Medulla oblongata (tissue), 1 donor: ENCODE measurements around the gene GNAT3.

Experiments
- DNase-seq: peaks from one replicate; pipeline ENCODE4 v3.0.0-alpha.2; 2015; ENCODE audit errors: extremely low spot score

Gene GNAT3

DNA sequence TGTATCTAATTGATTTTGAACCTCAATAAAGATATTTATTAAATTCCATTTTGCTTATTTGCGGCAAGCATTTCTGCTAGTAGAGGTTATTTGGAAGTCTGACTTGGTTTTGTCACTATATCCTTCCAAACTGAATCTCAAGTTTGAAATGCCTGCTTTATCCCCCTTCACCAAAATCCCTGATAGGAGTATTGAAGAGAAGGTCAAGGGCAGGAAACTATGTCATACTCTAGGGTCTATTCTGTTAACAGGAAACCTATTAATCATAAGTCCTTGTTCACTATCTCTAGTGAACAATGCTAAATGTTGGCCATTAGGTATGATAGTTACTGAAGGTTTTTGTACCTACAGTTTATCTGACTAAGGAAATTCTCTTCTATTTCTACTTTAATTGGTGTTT is 11.5 kb downstream of the GNAT3 start:
- DNase-seq: no peak

DNA sequence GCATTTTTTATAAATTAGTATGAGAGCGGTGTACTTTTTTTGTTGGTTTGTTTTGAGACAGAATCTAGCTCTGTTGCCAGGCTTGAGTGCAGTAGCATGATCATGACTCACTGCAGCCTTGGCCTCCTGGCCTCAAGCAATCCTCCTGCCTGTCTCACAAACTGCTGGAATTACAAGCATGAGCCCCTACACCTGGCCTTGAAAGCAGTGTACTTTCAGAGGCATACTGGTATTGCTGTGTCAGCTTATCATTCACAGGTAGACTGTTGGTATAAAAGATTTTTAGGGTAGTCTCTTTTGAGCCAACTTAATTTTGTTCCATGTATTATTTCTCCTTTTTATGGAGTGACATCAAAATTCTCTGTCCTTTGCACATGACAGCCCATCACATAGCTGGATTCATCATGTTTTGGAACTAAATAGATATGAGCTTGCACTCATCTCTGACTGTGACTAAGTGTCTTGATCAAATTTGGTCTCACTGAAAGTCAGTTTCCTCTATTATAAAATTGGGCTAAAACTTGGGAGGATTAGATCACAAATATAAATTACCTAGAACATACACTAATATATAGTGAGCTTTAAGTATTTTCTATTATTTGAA is 12.4 kb downstream of the GNAT3 start:
- no peak for DNase-seq

DNA sequence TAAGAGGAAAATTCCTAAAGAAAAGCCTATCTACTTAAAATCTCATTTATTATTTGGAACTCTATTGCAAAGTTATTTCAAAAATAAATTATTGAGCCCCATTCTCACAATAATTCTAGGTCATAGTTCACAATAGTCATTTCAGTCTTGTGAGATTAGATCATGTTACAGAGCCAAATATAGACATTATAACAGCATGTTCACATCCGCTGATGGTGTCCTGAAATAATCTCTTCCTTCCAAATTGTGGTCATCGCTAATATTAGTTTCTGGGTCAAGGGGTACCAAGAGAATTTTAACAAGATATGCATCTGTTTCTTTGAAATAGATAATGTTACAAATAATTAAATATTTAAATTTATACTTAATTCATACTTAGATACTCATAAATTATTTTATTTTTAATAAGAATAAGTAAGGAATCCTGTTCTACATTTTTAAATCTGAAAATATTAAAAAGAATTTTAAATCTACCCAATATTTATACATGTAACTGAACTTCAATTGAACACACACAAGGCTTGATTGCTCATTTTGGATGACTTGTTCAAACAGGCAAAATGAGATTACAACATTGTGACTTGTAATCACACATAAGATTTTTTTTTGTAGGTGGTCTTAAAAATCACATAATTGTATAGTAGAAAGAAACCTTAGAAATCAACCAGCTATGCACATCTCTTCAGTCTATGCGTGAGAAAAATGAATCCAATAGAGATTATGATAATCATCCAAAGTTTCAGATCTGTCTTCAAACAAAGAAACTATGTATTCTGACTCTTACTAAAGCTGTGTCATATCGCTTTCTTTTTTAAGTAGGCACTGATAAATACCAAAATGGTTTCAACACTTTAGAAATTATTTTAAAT is 13.1 kb downstream of the GNAT3 start:
- no peak for DNase-seq

DNA sequence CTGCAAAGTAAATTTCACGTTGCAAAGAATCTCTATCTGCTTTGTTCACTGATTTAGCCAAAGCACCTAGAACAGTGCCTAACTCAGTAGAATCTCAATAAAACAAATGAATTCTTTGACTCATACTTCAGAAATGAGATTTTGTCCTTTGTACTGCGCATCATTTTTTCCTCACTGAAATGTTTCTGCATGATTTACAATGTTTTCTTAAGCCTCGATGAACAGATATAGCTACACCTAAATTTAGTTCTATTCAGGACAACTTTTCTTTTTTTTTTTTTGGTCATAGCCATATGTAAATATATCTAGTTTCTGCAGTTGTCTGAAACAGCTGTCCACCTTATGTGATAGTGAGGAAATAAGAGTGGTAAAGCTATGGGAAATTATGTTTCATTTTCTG is 15.3 kb downstream of the GNAT3 start:
- no peak for DNase-seq

DNA sequence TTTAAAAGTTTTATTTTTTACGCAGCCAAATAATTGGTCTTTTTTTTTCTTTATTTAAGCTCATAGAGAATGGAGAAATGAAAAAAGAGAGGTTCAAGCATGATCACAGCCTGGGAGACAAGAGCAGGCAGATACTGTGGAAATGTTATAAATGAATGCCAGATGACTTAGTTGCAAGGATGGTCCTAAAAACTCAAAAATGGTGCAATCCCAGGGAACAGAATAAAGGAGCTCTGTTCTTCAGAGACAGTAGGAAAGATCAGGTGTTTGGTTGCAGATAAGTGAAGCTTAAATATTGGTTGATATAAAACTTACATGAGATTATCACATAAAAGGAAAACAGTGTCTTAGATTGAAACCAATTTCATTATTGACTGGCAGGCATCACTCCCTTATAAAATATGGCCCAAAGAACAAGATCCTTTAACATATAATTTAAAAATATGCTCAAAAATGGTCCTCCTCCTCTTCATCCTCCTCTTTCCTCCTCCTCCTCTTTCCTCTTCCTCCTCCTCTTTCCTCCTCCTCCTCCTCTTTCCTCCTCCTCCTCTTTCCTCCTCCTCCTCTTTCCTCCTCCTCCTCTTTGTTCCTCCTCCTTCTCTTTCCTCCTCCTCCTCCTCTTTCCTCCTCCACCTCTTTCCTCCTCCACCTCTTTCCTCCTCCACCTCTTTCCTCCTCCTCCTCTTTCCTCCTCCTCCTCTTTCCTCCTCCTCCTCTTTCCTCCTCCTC is 18.6 kb downstream of the GNAT3 start:
- no peak for DNase-seq

DNA sequence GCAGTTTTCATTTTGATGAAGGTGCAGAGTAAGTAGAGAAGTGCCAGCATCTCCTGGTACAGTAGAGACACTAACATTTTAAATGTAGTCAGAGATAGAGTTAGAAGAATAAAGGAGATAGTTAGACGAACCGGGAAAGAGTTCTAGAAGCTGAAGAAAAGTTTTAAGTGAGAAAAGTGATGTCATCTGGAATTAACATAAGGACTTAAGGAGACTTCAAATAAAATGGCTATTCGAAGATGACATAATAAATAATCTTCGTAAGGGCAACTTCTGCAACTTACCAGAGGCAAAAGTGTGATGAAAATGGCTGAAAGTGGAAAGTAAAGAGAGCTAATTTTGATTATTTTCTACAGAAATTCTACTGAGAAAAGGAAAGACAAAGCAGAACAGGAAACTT is 20.4 kb downstream of the GNAT3 start:
- DNase-seq: no peak

DNA sequence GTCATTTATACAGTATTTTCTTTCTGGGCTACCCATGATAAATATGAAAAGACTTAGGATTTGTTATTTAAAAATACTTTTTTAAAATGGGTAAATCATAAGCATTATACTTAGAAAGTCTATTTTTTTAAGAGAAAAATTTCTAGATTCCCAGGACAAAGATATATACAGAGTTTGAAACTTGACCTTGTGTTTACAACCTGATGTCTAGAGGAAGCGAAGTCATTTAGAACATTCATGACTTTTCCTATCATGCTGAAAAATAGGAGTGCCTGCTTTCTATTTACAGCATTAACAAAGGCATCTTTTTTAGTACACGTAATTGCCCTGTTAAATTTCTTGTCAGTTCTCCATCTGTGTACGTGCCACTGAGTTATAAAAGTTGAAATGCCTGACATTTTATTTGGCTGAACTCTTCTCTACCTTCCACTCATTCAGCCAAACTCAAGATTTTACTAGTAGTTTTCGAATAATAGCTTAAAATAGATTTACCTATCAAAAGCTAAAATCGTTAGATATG is 23.0 kb downstream of the GNAT3 start:
- no peak for DNase-seq

DNA sequence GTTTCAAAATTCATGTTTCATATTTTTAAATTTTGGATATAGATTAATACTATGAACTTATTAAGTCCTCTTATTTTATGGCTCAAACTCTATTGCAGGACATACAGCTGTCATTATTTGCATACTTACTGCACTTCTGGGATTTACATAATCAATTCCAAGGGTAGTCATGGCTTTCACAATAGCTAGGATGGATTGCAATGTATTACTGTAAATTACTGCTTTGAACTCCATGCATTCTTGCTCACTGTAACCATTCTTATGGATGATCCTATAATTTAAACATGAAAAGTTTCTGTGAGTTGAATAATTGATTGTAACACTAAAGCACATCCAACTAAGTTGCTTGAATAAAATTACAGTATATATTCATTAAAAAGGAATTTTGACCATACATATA is 23.5 kb downstream of the GNAT3 start:
- no peak for DNase-seq

DNA sequence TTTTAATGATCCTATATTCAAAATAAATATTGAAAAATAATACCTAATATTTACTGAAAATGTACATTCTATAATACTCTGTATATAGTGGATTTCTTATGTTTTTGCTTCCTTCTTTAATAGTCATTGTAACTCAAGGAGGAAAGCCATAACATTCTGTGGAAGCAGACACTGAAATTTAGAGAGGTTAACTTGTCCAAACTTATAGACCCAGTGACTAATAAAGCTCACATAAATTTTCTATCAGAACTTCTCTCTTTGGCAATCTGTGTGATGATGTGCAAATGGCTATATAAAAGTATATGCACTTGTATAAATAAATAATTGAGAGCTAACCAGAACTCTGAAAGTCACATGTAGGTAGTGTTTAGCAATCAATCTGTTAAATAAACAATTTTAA is 26.1 kb downstream of the GNAT3 start:
- DNase-seq: no peak

DNA sequence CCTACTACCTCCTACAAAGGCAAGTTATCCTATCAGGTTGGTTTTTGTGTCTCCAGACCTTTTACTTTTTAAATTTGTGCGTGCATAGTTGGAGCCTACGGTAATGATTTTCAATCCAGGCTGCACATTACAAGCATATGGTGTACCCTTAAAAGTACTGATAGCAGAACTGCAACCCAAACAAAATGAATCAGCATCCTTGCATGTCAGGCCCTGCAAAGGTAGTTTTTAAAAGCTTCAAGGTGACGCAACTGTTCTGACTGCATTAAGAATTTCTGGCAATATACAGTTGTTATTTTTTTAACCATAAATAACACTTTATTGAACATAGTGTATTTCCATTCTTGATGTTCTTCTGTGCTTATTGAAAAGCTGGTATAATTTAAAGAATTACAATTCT is 28.9 kb downstream of the GNAT3 start:
- no peak for DNase-seq

DNA sequence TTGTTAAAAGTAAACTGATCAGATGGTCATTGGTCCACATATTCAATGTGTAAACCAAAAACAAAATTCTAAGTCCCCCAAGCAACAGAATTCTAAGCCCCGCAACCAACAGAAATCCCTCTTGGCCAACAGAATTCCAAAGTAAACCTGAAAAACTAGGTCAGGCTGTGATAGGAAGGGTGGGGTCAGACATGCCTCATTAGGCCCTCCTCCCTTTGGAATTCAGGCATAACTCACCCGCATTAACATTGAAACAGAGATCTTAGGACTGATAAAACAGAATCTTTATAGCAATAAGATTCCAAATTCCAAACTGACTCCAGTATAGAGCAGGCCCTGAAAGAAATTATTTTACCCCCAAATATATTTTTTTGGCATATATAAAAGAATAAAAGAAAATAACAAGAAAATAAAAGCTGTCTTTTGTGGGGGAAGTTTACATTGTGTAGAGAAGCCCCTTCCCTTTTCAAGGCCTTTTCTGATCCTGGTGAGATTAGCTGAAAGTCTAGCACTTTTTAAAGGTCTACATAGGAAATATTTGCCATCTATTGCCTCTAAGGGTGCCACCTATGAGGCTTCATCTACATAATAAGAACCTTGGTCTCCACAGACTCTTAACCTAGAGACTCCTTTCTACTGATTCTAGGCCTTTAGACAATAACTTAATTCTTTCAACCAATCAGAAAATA is 30.5 kb downstream of the GNAT3 start:
- no peak for DNase-seq

DNA sequence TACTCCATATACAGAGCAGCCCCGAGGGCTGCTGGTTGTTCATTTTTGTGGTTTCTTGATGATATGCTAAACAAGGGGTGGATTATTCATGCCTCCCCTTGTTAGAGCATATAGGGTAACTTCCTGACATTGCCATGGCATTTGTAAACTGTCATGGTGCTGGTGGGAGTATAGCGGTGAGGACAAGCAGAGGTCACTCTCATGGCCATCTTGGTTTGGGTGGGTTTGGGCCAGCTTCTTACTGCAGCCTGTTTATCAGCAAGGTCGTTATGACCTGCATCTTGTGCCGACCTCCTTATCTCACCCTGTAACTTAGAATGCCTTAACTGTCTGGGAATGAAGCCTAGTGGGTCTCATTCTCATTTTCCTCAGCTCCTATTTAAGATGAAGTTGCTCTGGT is 31.3 kb downstream of the GNAT3 start:
- DNase-seq: no peak

DNA sequence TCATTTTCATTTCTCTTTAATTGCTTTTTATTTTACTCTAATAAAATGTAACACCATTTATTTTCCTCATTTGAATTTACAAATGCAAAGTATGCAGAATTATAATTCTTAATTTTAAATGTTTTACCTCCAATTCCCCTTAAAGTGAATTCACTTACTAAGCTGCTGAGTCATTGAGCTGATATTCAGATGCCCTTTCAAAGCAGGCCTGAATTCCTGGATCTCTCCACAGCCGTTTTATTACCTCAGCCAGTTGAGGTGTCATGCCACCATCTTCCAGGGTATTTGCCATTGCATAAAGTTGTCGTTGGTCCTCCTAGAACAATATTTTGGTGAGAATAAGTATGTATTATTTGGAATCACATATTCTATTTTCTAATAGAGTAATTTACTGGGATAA is 33.2 kb downstream of the GNAT3 start:
- no peak for DNase-seq

DNA sequence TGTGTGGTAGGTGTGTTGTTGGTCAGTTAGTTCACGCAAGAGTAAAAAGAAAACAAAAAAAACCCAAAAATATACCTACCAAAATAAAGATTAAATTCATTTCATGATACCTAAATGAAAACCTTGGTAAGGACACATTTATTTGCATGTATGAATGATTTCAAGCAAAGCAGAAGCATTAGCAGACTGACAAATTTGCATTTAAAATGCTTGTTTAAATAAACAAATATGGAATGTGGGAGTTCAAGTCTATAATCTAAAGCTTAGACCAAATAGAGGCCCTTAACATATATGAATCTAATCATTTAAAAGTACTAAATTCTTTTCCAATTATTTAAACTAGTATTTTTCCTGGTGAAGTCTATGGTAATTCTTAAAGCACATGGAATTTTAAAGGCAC is 35.8 kb downstream of the GNAT3 start:
- DNase-seq: no peak

DNA sequence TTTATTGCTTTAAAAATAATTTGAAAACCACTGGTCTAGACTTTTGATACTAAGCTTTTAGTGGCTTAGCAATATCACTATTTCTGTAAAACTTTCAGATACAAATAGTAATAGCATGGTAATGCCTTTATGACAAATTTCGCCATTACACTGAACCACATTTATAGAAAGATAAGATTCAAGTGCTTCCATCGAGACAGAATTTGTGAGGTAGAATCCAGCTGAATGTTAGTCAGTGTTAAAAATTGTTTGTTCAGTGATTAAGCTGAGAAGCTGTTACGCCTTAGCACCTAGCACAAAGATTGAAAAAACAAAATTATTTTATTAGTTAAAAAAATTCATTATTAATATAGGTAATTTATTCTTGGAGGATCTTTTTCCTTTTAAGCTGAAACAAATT is 36.5 kb downstream of the GNAT3 start:
- DNase-seq: no peak

DNA sequence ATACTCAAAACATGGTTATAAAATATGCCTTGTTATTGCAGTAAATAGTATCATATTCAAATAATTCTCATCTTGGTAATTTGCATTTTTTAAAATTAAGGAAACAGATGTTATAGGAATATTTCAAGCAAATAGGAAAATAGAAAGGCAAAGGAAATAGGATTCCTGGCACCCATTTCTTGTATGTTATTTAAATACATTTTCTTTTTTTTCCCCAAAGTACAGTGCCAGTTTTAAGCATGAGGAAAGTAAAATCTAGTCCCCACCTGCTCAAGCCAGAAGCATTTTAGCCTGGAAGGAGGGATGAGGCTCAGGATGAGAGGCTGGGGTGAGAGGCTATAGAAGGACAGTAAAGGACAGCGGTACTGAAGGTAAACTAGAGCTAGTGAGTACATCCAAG is 38.1 kb downstream of the GNAT3 start:
- DNase-seq: no peak

DNA sequence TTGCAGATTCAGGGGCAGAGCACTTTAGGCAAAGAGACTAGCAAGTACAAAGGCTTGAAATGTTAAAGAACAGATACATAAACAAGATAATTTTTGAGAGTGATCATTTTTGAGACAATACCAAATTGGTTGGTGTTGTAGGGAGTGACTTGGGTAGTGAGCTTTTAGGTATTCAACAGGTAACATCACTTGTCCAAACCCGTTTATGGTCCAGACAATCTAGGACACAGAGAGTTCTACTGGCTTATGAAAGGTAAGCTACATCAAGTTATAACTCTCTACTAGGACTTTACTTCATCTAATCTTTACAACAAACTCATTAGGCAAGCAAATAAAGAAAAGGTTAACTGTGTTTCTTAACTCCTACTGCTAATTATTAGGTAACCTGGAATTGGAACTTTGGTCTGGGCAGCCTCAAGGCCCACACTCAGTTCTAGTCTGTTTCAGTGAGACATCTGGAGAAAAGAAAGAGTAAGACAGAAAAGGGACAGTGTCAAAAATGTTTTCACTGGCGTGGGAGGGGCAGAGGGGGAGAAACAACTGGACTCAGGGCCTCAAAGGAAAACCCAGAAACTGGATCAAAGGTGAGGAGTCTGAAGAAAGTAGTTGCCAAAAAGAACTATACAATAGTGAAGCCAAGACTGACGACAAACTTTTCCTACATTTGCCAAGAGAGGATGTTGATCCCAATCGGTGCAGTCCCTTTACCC is 39.2 kb downstream of the GNAT3 start:
- DNase-seq: no peak

DNA sequence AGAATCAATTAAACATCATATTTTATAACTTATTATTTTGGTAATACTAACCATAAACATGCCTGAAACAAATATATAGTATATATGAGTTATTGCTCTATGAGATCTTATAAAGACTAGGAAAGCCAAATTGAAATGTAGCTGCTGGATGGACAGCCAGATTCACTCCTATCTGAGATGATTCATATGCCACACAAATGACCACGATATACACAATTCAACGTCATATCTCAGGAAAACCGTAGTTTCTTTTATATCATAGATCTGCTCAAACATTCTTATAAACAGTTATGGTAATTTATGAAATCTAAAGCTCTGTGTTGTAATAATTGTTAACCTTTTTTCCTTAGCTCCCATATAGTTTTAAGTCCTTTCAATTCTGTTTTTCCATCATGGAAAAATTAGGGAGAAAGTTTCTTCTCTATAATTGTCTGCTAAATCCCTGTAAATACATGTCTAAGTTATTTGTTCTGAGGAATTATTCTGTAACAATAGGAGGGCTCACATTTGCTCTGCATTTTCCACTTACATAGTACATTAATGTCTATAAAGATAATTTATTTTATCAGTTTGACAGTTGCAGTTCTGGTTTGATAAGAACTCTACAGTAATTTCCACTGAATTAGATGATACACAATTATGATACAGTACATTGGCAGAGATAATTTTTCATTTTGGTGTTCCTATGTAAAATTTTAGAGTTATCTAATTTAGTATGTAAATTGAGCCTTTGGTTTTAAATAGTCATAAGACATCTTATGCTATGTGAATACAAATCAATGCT is 42.7 kb downstream of the GNAT3 start:
- DNase-seq: no peak

DNA sequence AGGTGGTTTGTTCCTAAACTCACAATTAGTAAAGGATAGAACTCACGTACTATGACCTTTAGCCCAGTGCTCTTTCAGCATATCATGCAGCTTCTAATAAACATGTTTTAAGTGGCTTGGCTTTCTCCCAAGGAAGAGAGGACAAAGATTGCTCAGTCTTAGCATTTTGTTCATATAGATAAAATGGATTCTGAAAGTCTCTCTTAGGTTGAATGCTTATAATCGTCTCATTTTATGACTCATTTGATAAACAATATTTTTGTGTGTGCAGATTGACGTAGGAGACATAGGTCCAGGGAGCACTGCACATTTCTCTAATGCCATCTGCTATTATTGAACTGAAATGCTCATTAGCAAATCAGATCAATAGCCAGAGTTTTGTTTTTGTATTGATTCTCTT is 44.8 kb downstream of the GNAT3 start:
- no peak for DNase-seq

DNA sequence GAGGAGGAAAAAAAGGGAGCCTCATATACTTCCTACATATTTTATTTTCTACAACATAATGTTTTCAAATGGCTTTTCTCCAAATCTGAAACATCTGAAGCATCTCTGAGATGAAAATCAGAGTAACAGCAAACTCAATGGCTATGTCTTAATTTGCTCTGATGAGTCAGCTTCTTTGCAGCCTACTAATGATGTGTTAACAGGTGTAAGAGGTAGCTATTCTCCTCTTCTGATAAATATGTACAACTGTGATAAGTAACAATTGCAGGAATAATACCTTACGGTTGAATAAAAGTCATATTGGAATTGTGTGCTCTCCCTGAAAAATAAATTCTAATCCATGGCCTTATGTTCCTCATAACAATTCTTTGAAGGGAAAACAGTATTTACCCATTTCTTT is 45.2 kb downstream of the GNAT3 start:
- no peak for DNase-seq

DNA sequence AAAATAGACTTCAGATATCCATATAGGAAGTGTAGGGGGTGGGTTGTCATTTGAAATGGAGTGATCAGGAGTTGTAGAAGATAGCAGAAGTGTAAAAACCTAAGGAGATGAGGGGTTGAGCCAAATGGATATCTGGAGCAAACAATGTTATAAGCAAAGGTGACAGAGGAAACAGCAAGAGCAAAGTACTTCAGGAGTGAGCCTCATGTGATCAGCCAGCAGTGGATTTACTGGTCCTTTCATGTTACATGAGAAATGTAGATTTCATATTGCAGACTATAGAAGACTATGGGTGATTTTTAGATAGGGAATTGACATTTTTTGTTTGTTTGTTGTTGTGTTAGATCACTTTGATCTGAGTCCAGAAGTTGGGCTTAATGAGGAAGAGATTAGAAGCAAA is 47.7 kb downstream of the GNAT3 start:
- no peak for DNase-seq
